Pancreas (tissue), 10 donors: ENCODE results near the gene HACD3. TPM values are rescaled to one million over a fixed set of nuclear protein-coding genes. Genes with fewer than 3 reads are reported as not detected.
"Not testable (repeated sequence)": the region's sequence is repeated elsewhere in the genome, so short reads cannot be mapped to it uniquely, and the experiment has no call there.

Source experiments
- ATAC-seq, 4 donors: fragments of 200-7000 bp; cut with Tn5 transposase; one replicate each; pipeline versions ENCODE4 v1.8.0 to v1.9.1; 2020; ENCODE audit warnings: mild to moderate bottlenecking in 4 of 4, moderate library complexity in 4 of 4
- DNase-seq, 6 donors: peaks; one replicate each; pipeline ENCODE4 v3.0.0-alpha.2; 2020
- FAIRE-seq: peaks from 2 replicates; lab custom pipeline; 2012; peaks lifted over from hg19 to GRCh38; lab: Jason Lieb, UNC
- H3K27ac ChIP-seq, 4 donors: fragments of 200-600 bp; sonication (generic); 1 replicate in 3 of 4; 2 replicates in 1 of 4; pipeline versions ENCODE4 v1.5.0 to v1.8.0; 2020
- H3K27me3 ChIP-seq, 4 donors: fragments of 200-600 bp; one replicate each; pipeline ENCODE4 v1.8.0; 2021
- H3K36me3 ChIP-seq, 3 donors: fragments of 200-600 bp; sonication (generic) in 1 of 3; one replicate each; pipeline versions ENCODE4 v1.5.0 to v1.8.0; 2020 to 2021
- H3K4me1 ChIP-seq, 3 donors: fragments of 200-600 bp; one replicate each; pipeline ENCODE4 v1.8.0; 2021
- H3K4me3 ChIP-seq, 4 donors: fragments of 200-600 bp; sonication (generic) in 2 of 4; one replicate each; pipeline versions ENCODE4 v1.5.0 to v1.8.0; 2020 to 2021
- H3K9me3 ChIP-seq, 4 donors: fragments of 200-600 bp; one replicate each; pipeline ENCODE4 v1.8.0; 2021
- WGBS, 2 donors: extraction: QIAGEN DNeasy Blood & Tissue Kit; methylation state at CpG; one replicate each; pipeline ENCODE4 v1.1.7; 2013; 5-methylcytosine and 5-hydroxymethylcytosine counted together
- intact Hi-C, 3 donors: fragments of 100-400 bp; cut with DNase I; formaldehyde crosslinking; loops; one replicate each; pipeline versions ENCODE4 v1.11.1 to v1.14.2; 2022
- polyA plus RNA-seq, 2 donors: library from polyadenylated mRNA; stranded (reverse); fragments of 200-250 nt; gene quantifications; one replicate each; pipeline ENCODE4 v1.2.3, GENCODE V29; 2013
- total RNA-seq, 6 donors: library from RNA; stranded (reverse); fragmentation: NEBNext Ultra II Directional in 4 of 6; extraction: Animal tissue kit (Norgen Biotek cat#: 25700) in 4 of 6; gene quantifications; one replicate each; pipeline versions ENCODE4 v1.2.1 to v1.2.4, GENCODE V29; 2021 to 2023
- TF ChIP-seq, protein P1 (sequence below), 4 donors: fragments of 200-600 bp; sonication (generic) in 3 of 4; IDR thresholded peaks; one replicate each; pipeline versions ENCODE4 v1.5.0 to v1.8.0; 2021; ENCODE audit warnings: antibody characterized with exemption in 4 of 4
- donor health status: healthy with polysubstance abuse.
- donor health status: DM: no; HTN: no; CAD: no; lungs with moderate emphysema.
- donor health status: DM: no; HTN: no; CAD: no.
- donor health status: control.
- donor health status: control.
- donor health status: Bipolar disorder and iron deficiency.
- donor health status: DM: yes; HTN: yes; CAD: no.
- donor health status: DM: no; HTN: no; CAD: no.
- donor health status: DM: no; HTN: no; CAD: no.
- donor health status: DM: yes; HTN: yes; CAD: no.

Gene HACD3
- total and polyA plus RNA-seq, 8 donors = 4.9 to 28.8 (median 17.7) TPM

DNA sequence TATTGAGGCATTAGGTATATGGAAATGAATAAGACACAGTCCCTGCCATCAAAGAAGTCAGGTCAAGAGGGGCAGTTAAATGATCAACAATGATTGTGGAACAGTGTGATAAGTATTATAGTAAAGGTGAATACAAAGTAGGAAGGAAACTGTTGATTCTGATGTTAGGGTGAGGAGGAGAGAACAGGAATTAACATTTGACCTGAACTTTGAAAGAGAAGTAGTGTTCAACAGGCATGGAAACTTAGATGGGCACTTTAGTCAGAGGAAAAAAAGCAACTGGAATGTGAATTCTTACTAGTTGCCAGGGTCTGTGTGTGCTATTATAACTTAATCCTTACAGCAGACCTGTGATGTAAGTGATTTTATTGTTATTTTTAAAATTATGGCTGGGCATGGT is 17.6 kb downstream of the HACD3 start:
- DNase-seq = no peak

DNA sequence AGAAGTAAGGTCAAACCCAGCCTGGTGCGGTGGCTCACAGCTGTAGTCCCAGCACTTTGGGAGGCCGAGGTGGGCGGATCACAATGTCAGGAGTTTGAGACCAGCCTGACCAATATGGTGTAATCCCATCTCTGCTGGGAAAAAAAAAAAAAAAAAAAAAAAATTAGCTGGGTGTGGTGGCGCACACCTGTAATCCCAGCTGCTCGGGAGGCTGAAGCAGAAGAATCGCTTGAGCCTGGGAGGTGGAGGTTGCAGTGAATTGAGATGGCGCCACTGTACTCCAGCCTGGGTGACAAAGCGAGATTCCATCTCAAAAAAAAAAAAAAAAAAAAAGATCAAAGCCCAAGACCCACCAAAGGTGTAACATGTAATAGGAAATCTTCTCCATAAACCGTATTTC is 19.0 kb downstream of the HACD3 start:
- peaks cover 0 to 15% (median 2%) of the 10 kb centered on the region in 3 donors for H3K4me1 ChIP-seq
- FAIRE-seq, H3K9me3 ChIP-seq, ATAC-seq, H3K36me3 ChIP-seq, H3K27me3 ChIP-seq, DNase-seq, H3K4me3 ChIP-seq, intact Hi-C loops, H3K27ac ChIP-seq: not testable (repeated sequence)
- WGBS, 2 donors = 95 to 99% methylated on average over 9 of the region's 9 CpGs

More for the DNA sequence above, 17.6 kb downstream of the HACD3 start:
- Histone ChIP-seq H3K9me3 (no peaks in the 10 kb centered on the region), H3K27me3 (no peaks in the 10 kb centered on the region), H3K36me3 (no peaks in the 10 kb centered on the region), H3K27ac (no peak overlapping the region), H3K4me1 (peaks cover 0 to 15% (median 2%) of the 10 kb centered on the region in 3 donors), H3K4me3 (no peak overlapping the region)
- FAIRE-seq (no peak), ATAC-seq (no peak)
- TF ChIP-seq, protein P1, sequence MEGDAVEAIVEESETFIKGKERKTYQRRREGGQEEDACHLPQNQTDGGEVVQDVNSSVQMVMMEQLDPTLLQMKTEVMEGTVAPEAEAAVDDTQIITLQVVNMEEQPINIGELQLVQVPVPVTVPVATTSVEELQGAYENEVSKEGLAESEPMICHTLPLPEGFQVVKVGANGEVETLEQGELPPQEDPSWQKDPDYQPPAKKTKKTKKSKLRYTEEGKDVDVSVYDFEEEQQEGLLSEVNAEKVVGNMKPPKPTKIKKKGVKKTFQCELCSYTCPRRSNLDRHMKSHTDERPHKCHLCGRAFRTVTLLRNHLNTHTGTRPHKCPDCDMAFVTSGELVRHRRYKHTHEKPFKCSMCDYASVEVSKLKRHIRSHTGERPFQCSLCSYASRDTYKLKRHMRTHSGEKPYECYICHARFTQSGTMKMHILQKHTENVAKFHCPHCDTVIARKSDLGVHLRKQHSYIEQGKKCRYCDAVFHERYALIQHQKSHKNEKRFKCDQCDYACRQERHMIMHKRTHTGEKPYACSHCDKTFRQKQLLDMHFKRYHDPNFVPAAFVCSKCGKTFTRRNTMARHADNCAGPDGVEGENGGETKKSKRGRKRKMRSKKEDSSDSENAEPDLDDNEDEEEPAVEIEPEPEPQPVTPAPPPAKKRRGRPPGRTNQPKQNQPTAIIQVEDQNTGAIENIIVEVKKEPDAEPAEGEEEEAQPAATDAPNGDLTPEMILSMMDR (IDR thresholded peaks at IDR 0.05) = no peak
- intact Hi-C loops = no loop called here

DNA sequence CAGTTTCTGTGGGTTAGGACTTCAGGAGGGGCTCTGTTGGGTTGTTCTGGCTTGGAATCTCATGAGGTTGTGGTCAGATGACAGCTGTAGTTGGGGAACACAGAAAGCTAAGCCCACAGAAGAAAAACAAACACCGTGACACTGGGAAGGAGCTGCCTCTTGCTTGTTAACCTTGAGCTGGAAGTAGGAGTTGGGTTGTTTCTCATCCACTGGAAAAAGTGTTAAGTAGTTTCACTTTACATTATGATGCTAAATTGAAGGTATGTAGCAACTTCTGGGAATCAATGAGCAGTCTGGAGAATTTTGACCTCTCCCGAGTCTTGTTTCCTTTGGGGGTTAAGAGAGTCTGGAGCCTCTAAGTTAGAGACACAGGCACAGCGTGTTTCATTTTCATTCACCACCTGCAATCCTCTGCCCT is 20.4 kb downstream of the HACD3 start:
- Histone ChIP-seq H3K27ac (peak overlapping the region in 2 of 4 donors; percentile 5 to 21), H3K4me1 (peaks cover 0 to 15% (median 2%) of the 10 kb centered on the region in 3 donors), H3K4me3 (no peak overlapping the region), H3K9me3 (no peaks in the 10 kb centered on the region), H3K27me3 (no peaks in the 10 kb centered on the region), H3K36me3 (peaks cover 0 to 1% (median 0%) of the 10 kb centered on the region in 3 donors)
- FAIRE-seq (no peak), DNase-seq (no peak), ATAC-seq (peak; percentile 56 to 87 (median 72))
- WGBS, 2 donors = 28 to 30% methylated on average over 3 of the region's 3 CpGs
- TF ChIP-seq, protein P1 (IDR thresholded peaks at IDR 0.05) = no peak
- intact Hi-C loops = no loop called here

DNA sequence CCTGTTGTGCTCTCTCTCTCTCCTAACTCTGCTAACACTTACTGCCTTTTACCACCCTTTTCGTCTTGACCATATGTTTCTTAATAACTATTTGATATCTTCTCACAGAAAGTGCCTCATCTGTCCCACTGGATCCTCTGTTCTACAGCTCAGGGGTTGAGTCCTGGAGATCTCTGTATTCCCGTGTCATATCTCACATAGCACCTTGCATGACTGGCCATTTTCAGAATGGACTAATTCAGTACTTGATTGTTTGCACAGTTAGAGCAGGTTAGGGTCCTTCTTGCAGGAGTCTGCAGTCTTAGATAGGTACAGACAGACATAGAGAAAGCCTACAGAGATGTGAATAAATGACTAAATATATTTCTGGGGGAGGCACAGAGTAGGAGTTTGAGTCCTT is 20.9 kb downstream of the HACD3 start:
- TF ChIP-seq, protein P1 (IDR thresholded peaks at IDR 0.05) = no peak
- Histone ChIP-seq H3K27ac (peak overlapping the region in 2 of 4 donors; percentile 5 to 21), H3K4me3 (no peak overlapping the region), H3K36me3 (peaks cover 0 to 6% (median 0%) of the 10 kb centered on the region in 3 donors), H3K4me1 (peaks cover 0 to 15% (median 2%) of the 10 kb centered on the region in 3 donors), H3K27me3 (no peaks in the 10 kb centered on the region), H3K9me3 (no peaks in the 10 kb centered on the region)
- DNase-seq = no peak
- no peak for FAIRE-seq
- peak in 3 of 4 donors; percentile 22 to 52 (median 42) for ATAC-seq
- 25 to 32% methylated on average over 2 of the region's 2 CpGs for WGBS, 2 donors
- intact Hi-C loops = no loop called here

DNA sequence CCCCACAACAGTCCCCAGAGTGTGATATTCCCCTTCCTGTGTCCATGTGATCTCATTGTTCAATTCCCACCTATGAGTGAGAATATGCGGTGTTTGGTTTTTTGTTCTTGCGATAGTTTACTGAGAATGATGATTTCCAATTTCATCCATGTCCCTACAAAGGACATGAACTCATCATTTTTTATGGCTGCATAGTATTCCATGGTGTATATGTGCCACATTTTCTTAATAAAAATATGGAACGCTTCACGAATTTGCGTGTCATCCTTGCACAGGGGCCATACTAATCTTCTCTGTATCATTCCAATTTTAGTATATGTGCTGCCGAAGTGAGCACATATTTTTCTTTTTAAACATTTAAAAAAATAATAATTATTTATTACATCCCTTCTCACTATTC is 22.6 kb downstream of the HACD3 start:
- FAIRE-seq, H3K36me3 ChIP-seq, H3K4me3 ChIP-seq, H3K9me3 ChIP-seq, intact Hi-C loops, H3K27ac ChIP-seq, ATAC-seq, H3K27me3 ChIP-seq, DNase-seq: not testable (repeated sequence)
- 96% methylated on average over 4 of the region's 6 CpGs for WGBS, 2 donors
- H3K4me1 ChIP-seq = peaks cover 0 to 15% (median 2%) of the 10 kb centered on the region in 3 donors

DNA sequence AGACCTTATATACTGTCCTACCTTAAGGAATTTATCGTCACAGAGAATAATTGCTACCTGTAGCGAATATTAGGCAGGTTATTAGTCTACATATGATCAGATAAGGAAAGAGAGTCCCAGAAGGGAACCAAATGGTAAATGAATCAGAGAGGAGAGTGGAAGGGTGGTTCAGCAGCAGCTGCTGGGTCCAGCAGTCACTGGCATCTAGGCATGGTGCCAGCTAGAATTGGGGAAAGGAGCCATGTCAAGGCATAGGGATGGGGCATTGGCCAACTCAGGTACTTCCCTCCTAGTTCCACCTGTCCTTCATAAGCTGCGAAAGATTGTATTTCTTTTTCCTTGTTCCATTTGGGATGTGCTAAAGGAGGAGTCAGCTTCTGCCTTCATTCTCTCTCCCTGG is 23.4 kb downstream of the HACD3 start:
- Histone ChIP-seq H3K27me3 (no peaks in the 10 kb centered on the region), H3K27ac (no peak overlapping the region), H3K9me3 (no peaks in the 10 kb centered on the region), H3K4me3 (no peak overlapping the region), H3K36me3 (peaks cover 0 to 10% (median 0%) of the 10 kb centered on the region in 3 donors), H3K4me1 (peaks cover 0 to 15% (median 2%) of the 10 kb centered on the region in 3 donors)
- DNase-seq (no peak), FAIRE-seq (no peak), ATAC-seq (no peak)
- intact Hi-C loops = no loop called here
- TF ChIP-seq, protein P1 (IDR thresholded peaks at IDR 0.05) = no peak
- 98 to 99% methylated on average over 3 of the region's 3 CpGs for WGBS, 2 donors
